Measurements from ENCODE around the gene WWC2.

Gene WWC2

DNA sequence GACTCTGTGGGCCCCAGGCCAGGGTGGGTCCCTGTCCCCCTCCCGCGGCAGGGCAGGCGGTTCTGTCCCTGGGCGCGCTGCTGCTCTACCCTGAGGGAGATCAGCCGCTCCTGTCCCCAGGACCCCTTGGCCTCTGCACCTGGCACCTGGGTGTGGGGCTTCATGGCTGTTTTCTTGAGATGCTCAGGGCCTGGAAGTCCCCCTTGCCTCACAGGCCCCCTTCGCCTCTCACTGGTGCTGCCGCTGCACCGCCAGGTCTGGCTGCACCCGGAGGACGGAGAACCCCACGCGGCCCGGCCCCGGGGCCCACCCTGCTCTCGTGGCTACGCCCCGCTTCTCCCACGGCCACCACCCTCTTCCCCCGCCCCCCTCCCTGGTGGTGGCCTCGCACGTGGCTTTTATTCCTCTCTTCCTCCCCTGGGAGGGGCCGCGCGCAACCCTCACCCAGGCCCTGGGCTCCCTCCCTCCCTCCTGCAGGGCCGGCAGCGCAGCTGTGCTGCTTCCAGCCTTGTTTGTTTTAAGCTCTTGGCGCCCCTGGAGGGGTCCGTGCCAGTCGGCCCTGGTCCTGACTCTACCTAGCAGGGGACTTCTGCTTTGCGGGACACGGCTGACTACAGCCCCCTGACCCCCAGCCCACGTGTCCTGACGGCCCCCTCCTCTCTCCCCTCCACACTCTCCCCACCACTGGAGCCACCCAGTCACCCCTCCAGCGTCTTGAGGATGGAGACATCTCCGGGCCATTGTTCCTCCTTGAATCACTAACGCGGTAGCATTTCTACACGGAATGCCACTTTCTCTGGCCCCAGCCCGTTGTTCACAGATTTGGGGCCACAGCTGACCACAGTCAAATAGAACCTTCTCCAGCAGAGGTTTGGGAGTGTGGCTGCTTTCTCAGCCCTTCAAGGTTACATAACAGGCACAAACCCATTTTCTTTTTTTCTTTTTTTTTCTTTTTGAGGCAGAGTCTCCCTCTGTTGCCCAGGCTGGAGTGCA is 243.8 kb downstream of the WWC2 start:
- in situ Hi-C loops (cut with MboI; ENCODE audit: low pct_unique_long_range_greater_than_20kb, low sequenced_read_pairs, unreplicated experiment) = no loop called here
- no peak for DNase-seq (ENCODE audit: low spot score)
- TF ChIP-seq CTCF (IDR thresholded peaks at IDR 0.05; ENCODE audit: extremely low read depth, insufficient read depth, missing control alignments) = no peak

DNA sequence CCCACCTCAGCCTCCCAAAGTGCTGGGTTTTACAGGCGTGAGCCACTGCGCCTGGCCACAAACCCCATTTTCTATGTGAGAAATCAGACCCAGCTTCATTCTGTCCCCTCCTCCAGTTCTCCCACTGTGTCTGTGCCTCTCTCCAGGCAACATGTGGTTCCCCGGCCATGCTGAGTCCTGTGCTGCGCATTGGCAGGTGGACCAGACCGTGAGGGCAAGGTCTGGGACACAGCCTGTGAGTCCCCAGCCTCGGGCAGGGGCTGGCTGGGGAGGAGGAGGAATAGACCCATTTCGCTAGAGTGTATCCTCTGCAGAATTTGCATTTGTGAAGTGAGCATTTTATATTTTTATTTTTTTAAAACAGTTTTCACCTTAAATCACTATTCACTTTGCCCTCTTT is 244.7 kb downstream of the WWC2 start:
- no peak for DNase-seq (ENCODE audit: low spot score)
- no peak for TF ChIP-seq CTCF (IDR thresholded peaks at IDR 0.05; ENCODE audit: extremely low read depth, insufficient read depth, missing control alignments)
- in situ Hi-C loops (cut with MboI; ENCODE audit: low pct_unique_long_range_greater_than_20kb, low sequenced_read_pairs, unreplicated experiment) = no loop called here

- no peak for DNase-seq (ENCODE audit: low spot score)
- in situ Hi-C loops (cut with MboI; ENCODE audit: low pct_unique_long_range_greater_than_20kb, low sequenced_read_pairs, unreplicated experiment) = no loop called here
- no peak for TF ChIP-seq CTCF (IDR thresholded peaks at IDR 0.05; ENCODE audit: extremely low read depth, insufficient read depth, missing control alignments)
Observed at GRCh38 chr4:183344523-183345255, 245.6 kb downstream of the WWC2 start.

- in situ Hi-C loops (cut with MboI; ENCODE audit: low pct_unique_long_range_greater_than_20kb, low sequenced_read_pairs, unreplicated experiment) = no loop called here
- no peak for DNase-seq (ENCODE audit: low spot score)
- no peak for TF ChIP-seq CTCF (IDR thresholded peaks at IDR 0.05; ENCODE audit: extremely low read depth, insufficient read depth, missing control alignments)
Observed at GRCh38 chr4:183345261-183345660, 246.2 kb downstream of the WWC2 start.

GRCh38 chr4:183347146-183347545 is 248.1 kb downstream of the WWC2 start:
- in situ Hi-C loops (cut with MboI; ENCODE audit: low pct_unique_long_range_greater_than_20kb, low sequenced_read_pairs, unreplicated experiment) = no loop called here
- no peak for DNase-seq (ENCODE audit: low spot score)
- no peak for TF ChIP-seq CTCF (IDR thresholded peaks at IDR 0.05; ENCODE audit: extremely low read depth, insufficient read depth, missing control alignments)

DNA sequence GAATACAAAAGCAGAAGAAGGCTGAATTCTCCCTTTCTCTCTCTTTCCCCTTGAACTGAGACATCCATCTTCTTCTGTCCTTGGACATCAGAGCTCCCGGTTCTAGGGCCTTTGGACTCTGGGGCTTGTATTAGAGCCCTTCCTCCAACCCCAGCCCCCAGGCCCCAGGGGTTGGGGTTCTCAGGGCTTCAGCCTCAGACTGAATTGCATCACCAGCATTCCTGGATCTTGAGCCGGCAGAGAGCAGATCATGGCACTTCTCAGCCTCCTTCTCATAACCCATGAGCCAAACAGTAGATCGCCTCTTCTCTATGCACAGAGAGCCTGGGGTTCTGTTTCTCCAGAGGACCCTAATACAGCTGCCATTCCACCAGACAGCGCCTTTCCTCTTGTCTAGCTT is 248.5 kb downstream of the WWC2 start:
- no peak for TF ChIP-seq CTCF (IDR thresholded peaks at IDR 0.05; ENCODE audit: extremely low read depth, insufficient read depth, missing control alignments)
- no peak for DNase-seq (ENCODE audit: low spot score)
- in situ Hi-C loops (cut with MboI; ENCODE audit: low pct_unique_long_range_greater_than_20kb, low sequenced_read_pairs, unreplicated experiment) = no loop called here
